ENCODE data around the gene HACD3.

- TF ChIP-seq CTCF (IDR thresholded peaks at IDR 0.05 in 2 of 3, conservative IDR thresholded peaks at IDR 0.05 in 1 of 3; ENCODE audit: insufficient read depth in 2 of 3, low read depth in 1 of 3, low read length in 3 of 3) = no peak
- TF ChIP-seq SRSF3 (IDR thresholded peaks at IDR 0.05; ENCODE audit: insufficient read depth, low read length) = no peak
- TF ChIP-seq ZNF140 (CRISPR knock-in tag; IDR thresholded peaks at IDR 0.05) = no peak
- no peak for TF ChIP-seq TAF1 (IDR thresholded peaks at IDR 0.05; ENCODE audit: control insufficient read depth, extremely low read depth, insufficient read depth, low read length, severe bottlenecking)
- no peak for TF ChIP-seq MYC (IDR thresholded peaks at IDR 0.05; ENCODE audit: low read depth, low read length)
- no peak for TF ChIP-seq MYC (CRISPR knock-in tag; IDR thresholded peaks at IDR 0.05; ENCODE audit: borderline replicate concordance, low read depth)
Observed at GRCh38 chr15:65525622-65526021, 4.6 kb upstream of the HACD3 start.

Measured in K562 (cell line).